ENCODE results near the gene PLPPR3.
"Not testable (repeated sequence)": the region's sequence is repeated elsewhere in the genome, so short reads cannot be mapped to it uniquely, and the experiment has no call there.

PLPPR3 gene

GRCh38 chr19:854549-854948 is 32.8 kb upstream of the PLPPR3 start:
- no peak for DNase-seq (ENCODE audit: low read depth)

GRCh38 chr19:853614-854220 is 32.0 kb upstream of the PLPPR3 start:
- not testable (repeated sequence) for DNase-seq (ENCODE audit: low read depth)

DNA sequence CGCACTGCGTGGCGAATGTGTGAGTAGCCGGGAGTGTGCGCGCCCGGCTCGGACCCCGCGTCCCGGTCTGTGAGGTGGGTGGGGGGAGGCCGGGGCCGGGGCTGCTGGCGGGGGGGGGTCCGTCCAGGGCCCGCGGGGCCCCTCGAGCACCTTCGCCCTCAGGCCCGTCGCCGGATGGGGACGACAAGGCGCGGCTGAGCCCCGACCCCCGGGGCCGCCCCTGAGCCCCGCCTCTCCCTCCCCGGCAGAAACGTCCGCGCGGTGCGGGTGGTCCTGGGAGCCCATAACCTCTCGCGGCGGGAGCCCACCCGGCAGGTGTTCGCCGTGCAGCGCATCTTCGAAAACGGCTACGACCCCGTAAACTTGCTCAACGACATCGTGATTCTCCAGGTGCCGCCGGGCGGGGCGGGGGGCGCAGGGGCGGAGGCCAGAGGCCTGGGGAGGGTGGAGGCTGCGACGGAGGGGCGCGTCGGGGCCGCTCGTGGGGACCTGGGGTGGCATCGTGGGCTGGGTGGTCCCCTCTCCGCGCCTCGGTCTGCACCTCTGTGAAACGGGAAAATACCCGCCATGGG is 31.3 kb upstream of the PLPPR3 start:
- DNase-seq (ENCODE audit: low read depth): no peak

DNA sequence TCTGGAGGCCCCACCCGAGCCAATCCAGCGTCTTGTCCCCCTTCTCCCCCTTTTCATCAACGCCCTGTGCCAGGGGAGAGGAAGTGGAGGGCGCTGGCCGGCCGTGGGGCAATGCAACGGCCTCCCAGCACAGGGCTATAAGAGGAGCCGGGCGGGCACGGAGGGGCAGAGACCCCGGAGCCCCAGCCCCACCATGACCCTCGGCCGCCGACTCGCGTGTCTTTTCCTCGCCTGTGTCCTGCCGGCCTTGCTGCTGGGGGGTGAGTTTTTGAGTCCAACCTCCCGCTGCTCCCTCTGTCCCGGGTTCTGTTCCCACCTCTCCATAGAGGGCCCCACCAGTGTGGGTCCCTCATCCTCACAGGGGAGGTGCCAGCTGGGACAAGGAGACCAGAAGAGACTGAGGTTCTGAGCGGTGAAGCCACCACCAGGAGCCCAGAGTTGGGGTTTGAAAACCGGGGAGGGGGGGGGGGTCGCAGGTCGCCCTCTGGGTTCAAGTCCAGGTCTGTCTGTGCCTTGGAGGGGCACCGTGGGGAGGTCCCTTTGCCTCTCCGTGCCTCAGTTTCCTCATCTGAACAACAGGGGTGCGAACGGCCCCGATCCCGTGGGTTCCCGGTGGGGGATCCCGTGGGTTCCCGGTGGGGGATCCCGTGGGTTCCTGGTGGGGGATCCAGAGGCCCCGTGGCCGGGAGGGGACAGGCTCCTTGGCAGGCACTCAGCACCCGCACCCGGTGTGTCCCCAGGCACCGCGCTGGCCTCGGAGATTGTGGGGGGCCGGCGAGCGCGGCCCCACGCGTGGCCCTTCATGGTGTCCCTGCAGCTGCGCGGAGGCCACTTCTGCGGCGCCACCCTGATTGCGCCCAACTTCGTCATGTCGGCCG is 30.6 kb upstream of the PLPPR3 start, which contains the start of gene ELANE:
Gene ELANE (plus strand): TSS at position 168 of the 878 bp plus-strand sequence. CDS start 26 bp downstream, at position 194.
- DNase-seq (ENCODE audit: low read depth): no peak

- DNase-seq (ENCODE audit: low read depth): no peak
Measured at GRCh38 chr19:850979-851335, 29.2 kb upstream of the PLPPR3 start.

GRCh38 chr19:850221-850978 is 28.6 kb upstream of the PLPPR3 start:
- no peak for DNase-seq (ENCODE audit: low read depth)

- not testable (repeated sequence) for DNase-seq (ENCODE audit: low read depth)
Measured at GRCh38 chr19:849195-849594, 27.4 kb upstream of the PLPPR3 start.

- no peak for DNase-seq (ENCODE audit: low read depth)
Measured at GRCh38 chr19:848386-848921, 26.7 kb upstream of the PLPPR3 start.

DNA sequence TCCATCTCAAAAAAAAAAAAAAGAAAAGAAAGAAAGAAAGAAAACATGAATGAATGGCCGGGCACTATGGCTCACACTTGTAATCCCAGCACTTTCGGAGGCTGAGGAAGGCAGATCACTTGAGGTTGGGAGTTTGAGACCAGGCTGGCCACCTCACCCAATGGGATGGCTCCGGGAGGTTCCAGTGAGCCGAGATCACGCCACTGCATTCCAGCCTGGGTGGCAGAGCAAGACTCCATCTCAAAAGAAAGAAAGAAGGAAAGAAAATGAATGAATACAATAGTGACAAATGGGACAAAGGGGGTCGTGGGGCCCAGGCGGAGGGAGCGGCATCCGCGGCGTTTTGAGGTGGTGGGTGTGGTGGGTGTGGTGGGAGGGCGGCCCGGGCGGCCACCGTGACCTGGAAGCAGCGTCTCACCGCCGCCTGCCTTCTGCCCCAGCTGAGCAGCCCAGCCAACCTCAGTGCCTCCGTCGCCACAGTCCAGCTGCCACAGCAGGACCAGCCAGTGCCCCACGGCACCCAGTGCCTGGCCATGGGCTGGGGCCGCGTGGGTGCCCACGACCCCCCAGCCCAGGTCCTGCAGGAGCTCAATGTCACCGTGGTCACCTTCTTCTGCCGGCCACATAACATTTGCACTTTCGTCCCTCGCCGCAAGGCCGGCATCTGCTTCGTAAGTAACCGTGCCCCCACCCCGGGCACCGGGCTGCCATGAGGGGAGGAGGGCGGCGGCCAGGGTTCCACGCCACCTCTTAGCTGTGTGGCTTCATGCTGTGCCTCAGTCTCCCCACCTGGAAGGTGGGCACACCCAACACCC is 24.2 kb upstream of the PLPPR3 start:
- no peak for DNase-seq (ENCODE audit: low read depth)

GRCh38 chr19:844546-844971 is 22.8 kb upstream of the PLPPR3 start:
- DNase-seq (ENCODE audit: low read depth): no peak

DNA sequence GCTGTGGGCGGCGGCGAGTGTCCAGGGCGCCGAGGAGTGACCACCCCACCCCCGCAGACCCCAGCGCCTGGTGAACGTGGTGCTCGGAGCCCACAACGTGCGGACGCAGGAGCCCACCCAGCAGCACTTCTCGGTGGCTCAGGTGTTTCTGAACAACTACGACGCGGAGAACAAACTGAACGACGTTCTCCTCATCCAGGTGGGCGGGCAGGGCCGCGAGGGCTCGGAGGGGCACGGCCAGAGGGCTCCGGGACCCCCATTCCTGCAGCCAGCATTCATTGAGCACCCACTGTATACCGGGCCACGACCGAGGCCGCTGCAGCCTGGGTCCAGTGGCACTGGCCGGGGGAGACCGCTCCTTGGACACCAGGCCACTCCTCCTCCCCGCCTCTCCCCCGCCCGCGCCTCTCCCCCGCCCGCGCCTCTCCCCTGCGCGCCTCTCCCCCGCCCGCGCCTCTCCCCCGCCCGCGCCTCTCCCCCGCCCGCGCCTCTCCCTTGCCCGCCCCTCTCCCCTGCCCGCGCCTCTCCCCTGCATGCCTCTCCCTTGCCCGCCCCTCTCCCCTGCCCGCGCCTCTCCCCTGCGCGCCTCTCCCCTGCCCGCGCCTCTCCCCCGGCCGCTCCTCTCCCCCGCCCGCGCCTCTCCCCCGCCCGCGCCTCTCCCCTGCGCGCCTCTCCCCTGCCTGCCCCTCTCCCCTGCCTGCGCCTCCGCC is 22.2 kb upstream of the PLPPR3 start:
- DNase-seq (ENCODE audit: low read depth): no peak

- no peak for DNase-seq (ENCODE audit: low read depth)
Measured at GRCh38 chr19:843180-843835, 21.6 kb upstream of the PLPPR3 start.

DNA sequence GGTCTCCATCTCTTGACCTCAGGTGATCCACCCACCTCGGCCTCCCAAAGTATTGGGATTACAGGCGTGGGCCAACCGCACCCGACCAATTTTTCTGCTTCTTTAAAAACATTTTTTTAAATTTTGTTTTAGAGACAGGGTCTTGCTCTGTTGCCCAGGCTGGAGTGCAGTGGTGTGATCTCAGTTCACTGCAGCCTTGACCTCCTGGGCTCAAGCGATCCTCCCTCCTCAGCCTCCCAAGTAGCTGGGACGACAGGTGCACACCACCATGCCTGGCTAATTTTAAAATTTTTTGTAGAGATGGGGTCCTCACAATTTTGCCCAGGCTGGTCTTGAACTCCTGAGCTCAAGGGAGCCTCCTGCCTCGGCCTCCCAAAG is 21.0 kb upstream of the PLPPR3 start:
- not testable (repeated sequence) for DNase-seq (ENCODE audit: low read depth)

DNA sequence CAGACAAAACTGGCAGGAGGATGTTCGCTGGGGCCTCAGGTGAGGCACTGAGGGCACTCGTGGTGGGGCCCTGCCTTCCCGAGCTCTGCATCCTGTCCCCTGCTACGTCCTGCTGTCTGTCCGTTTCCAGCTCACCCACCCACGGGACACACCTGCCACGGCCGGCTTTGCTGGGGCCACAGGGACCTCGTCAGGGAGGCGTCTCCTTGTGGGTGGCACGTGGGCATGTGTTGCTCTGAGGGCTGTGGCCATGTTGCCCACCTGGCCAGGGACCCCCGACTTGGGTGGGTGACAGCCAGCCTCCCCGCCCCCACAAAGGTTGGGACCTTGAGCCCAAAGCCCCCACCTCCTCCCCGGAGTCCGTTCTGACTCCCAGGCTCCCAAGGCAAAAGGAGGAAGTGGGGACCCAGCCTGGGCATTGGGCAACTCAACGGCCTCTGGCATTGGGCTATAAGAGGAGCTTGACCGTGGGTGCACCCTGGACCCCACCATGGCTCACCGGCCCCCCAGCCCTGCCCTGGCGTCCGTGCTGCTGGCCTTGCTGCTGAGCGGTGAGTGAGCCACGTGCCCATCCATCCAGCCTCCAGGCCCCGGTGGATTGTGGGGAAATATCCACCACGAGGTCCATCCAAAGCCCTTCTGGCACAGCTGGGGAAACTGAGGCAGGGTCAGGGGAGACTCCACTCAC is 18.9 kb upstream of the PLPPR3 start, which contains the start of gene PRTN3:
Gene PRTN3 (plus strand): TSS at position 481 of the 688 bp plus-strand sequence. CDS start 10 bp downstream, at position 491.
- no peak for DNase-seq (ENCODE audit: low read depth)

DNA sequence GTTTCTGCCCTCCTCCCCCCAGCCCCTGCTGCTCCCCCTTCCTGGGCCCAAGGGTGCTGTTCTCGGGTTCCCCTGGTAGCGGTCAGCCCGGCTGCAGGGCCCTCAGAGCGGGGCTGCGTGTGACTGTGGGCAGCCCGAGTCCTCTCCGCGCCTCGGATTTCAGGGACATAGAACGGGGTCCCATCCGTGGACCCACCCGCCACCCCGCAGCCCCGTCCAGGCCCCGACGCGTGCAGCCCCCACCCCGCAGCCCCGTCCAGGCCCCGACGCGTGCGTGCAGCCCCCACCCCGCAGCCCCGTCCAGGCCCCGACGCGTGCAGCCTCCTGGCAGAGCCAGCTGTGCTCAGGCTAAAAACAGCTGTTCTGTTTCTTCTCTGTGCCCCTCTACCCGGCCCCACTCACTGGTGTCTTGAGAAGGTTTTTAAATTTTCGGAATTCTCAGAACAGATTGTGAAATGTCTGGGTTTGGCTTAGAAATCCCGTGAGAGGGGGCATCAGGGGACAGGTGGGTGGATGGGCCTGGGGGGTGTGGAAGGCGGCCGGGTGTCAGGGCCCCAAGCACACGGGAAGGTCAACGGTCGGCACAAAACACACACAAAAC is 13.6 kb upstream of the PLPPR3 start:
- no peak for DNase-seq (ENCODE audit: low read depth)

DNA sequence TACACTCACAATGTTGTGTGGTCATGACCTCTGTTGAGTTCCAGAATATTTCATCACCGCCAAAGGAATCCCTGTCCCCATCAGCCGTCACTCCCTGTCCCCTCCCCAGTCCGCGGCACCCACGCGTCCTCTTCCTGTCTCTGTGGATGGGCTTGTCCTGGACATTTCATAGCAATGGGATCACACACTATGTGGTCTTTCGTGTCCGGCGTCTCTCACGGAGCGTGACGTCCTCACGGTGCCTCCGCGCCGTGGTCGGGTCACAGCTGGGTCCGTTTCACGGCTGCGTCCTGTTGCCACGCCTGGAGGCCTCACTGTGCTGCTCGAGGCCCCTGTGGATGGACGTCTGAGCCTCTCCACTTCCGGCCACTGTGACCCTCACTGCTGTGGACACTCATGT is 12.5 kb upstream of the PLPPR3 start:
- DNase-seq (ENCODE audit: low read depth): no peak

- DNase-seq (ENCODE audit: low read depth): no peak
Measured at GRCh38 chr19:831407-832369, 9.9 kb upstream of the PLPPR3 start.
